ENCODE data around the gene CHCT1. TPM values are rescaled to one million over a fixed set of nuclear protein-coding genes. Genes with fewer than 3 reads are reported as not detected.

Gene CHCT1
- total RNA-seq, 1 donor from 2014 or later, result 0.44 TPM

- H3K36me3 Mint-ChIP-seq (ENCODE audit: low read depth), result peaks cover 14% of the 10 kb centered on the region
- intact Hi-C loops (cut with micrococcal nuclease), result loop anchor here (1.0 to 10.0 kb wide), 6 partner anchors 30 to 1874 kb away; partner anchors contain the start of genes APPBP2, GDPD1 and TRIM37
- ATAC-seq (ENCODE audit: low read depth) (peak; percentile 36), DNase-seq (no peak)
- peak overlapping the region; percentile 96 for H3K27ac Mint-ChIP-seq
- no peak for TF ChIP-seq CTCF (IDR thresholded peaks at IDR 0.05)
- peaks cover 62% of the 10 kb centered on the region for H3K4me1 Mint-ChIP-seq
- peak overlapping the region; percentile 97 for H3K4me3 Mint-ChIP-seq
- no peaks in the 10 kb centered on the region for H3K27me3 Mint-ChIP-seq
- CTCF ChIA-PET, result interaction anchor here (0.9 to 1.3 kb wide), 2 partner anchors 9 to 27 kb away, joined by 3 read pairs; no protein-coding TSS in a partner anchor
- H3K9me3 Mint-ChIP-seq, result no peaks in the 10 kb centered on the region
- POLR2A ChIA-PET, result interaction anchor here (0.5 to 2.2 kb wide), 13 partner anchors 9 to 772 kb away, joined by 3 to 14 read pairs (median 5); partner anchors contain the start of genes CHCT1 and PPM1D
These were observed 30.7 kb upstream of the CHCT1 start for GRCh38 chr17:60391471-60392041.

- H3K4me3 Mint-ChIP-seq, result peak within 1 kb of the TSS; percentile 97
- intact Hi-C loops (cut with micrococcal nuclease), result loop anchor here (1.0 to 10.0 kb wide), 6 partner anchors 29 to 1875 kb away; partner anchors contain the start of genes APPBP2, GDPD1 and TRIM37
- no peaks in the 10 kb centered on the region for H3K27me3 Mint-ChIP-seq
- peak; percentile 94 for DNase-seq
- peak within 1 kb of the TSS; percentile 96 for H3K27ac Mint-ChIP-seq
- TF ChIP-seq CTCF (IDR thresholded peaks at IDR 0.05), result no peak
- ChIA-PET POLR2A (interaction anchor here (0.5 to 2.2 kb wide), 16 partner anchors 9 to 1674 kb away, joined by 3 to 14 read pairs (median 5); partner anchors contain the start of genes CHCT1 and PPM1D), CTCF (interaction anchor here (0.9 kb wide), 1 partner anchor 9 kb away, joined by 3 read pairs; no protein-coding TSS in a partner anchor)
- H3K4me1 Mint-ChIP-seq, result peaks cover 66% of the 10 kb centered on the region
- ATAC-seq (ENCODE audit: low read depth), result peak; percentile 88
- no peaks in the 10 kb centered on the region for H3K9me3 Mint-ChIP-seq
- peaks cover 14% of the 10 kb centered on the region for H3K36me3 Mint-ChIP-seq (ENCODE audit: low read depth)
These were observed 30.0 kb upstream of the CHCT1 start, which contains the start of gene USP32 for GRCh38 chr17:60392042-60392844. TSS of gene USP32 (minus strand) at chr17:60392133. CDS start at chr17:60391939, 194 bp downstream.

- Mint-ChIP-seq H3K4me1 (peaks cover 70% of the 10 kb centered on the region), H3K9me3 (no peaks in the 10 kb centered on the region), H3K4me3 (peak overlapping the region; percentile 97), H3K27ac (peak overlapping the region; percentile 96), H3K36me3 (ENCODE audit: low read depth) (peaks cover 14% of the 10 kb centered on the region), H3K27me3 (no peaks in the 10 kb centered on the region)
- DNase-seq, result no peak
- POLR2A ChIA-PET, result interaction anchor here (1.1 to 2.2 kb wide), 7 partner anchors 8 to 774 kb away, joined by 3 to 14 read pairs (median 6); partner anchors contain the start of genes CHCT1 and PPM1D
- intact Hi-C loops (cut with micrococcal nuclease), result loop anchor here (1.0 to 10.0 kb wide), 6 partner anchors 28 to 1876 kb away; partner anchors contain the start of genes APPBP2, GDPD1 and TRIM37
- no peak for ATAC-seq (ENCODE audit: low read depth)
- no peak for TF ChIP-seq CTCF (IDR thresholded peaks at IDR 0.05)
- CTCF ChIA-PET, result no interaction called here
These were observed 29.2 kb upstream of the CHCT1 start for GRCh38 chr17:60392845-60393702.

- Mint-ChIP-seq H3K36me3 (ENCODE audit: low read depth) (peaks cover 14% of the 10 kb centered on the region), H3K9me3 (no peaks in the 10 kb centered on the region), H3K4me3 (peak overlapping the region; percentile 35), H3K4me1 (peaks cover 69% of the 10 kb centered on the region), H3K27ac (peak overlapping the region; percentile 50), H3K27me3 (no peaks in the 10 kb centered on the region)
- TF ChIP-seq CTCF (IDR thresholded peaks at IDR 0.05), result no peak
- CTCF ChIA-PET, result no interaction called here
- DNase-seq, result no peak
- POLR2A ChIA-PET, result no interaction called here
- ATAC-seq (ENCODE audit: low read depth), result no peak
- intact Hi-C loops (cut with micrococcal nuclease), result loop anchor here (5.0 to 10.0 kb wide), 5 partner anchors 131 to 1877 kb away; partner anchors contain the start of genes APPBP2, GDPD1 and TRIM37
These were observed 28.2 kb upstream of the CHCT1 start for GRCh38 chr17:60393840-60394723.

All from activated B cell treated with CpG ODN at 0.5 μM for 24 hours (primary cell).